Neuronal stem cell (in vitro differentiated cells): ENCODE results near the gene DTX1.
A peak's percentile ranks its signal among the peaks of the same experiment; 100 is the strongest.

Source experiments
- DNase-seq: peaks from one replicate; pipeline ENCODE4 v3.0.0-alpha.2; 2013; ENCODE audit warnings: low spot score
- H2AFZ ChIP-seq: one replicate; pipeline ENCODE4 v1.6.1; 2013; ENCODE audit warnings: mild to moderate bottlenecking, low read length, inconsistent platforms
- H2AK5ac ChIP-seq: 2 replicates; pipeline ENCODE4 v1.6.1; 2013; ENCODE audit warnings: low read depth, mild to moderate bottlenecking, inconsistent platforms, low read length, moderate library complexity, mixed read lengths
- H2BK120ac ChIP-seq: 2 replicates; pipeline ENCODE4 v1.6.1; 2013; ENCODE audit warnings: low read depth, mild to moderate bottlenecking, inconsistent platforms, low read length, moderate library complexity, mixed read lengths
- H2BK12ac ChIP-seq: one replicate; pipeline ENCODE4 v1.6.1; 2013; ENCODE audit warnings: low read length, inconsistent platforms
- H2BK15ac ChIP-seq: 2 replicates; pipeline ENCODE4 v1.6.1; 2013; ENCODE audit warnings: mild to moderate bottlenecking, low read length, inconsistent platforms, mixed read lengths
- H2BK5ac ChIP-seq: one replicate; pipeline ENCODE4 v1.6.1; 2013; ENCODE audit warnings: inconsistent platforms, mild to moderate bottlenecking, low read length, moderate library complexity
- H3K14ac ChIP-seq: one replicate; pipeline ENCODE4 v1.6.1; 2013; ENCODE audit warnings: low read length, inconsistent platforms
- H3K18ac ChIP-seq: 2 replicates; pipeline ENCODE4 v1.6.1; 2013; ENCODE audit warnings: low read length, inconsistent platforms
- H3K23ac ChIP-seq: 2 replicates; pipeline ENCODE4 v1.6.1; 2013; ENCODE audit warnings: low read depth, mild to moderate bottlenecking, mixed read lengths, low read length, inconsistent platforms; ENCODE audit not compliant: poor library complexity
- H3K27ac ChIP-seq: replicated peaks from 3 replicates; pipeline ENCODE4 v1.5.1; 2013; ENCODE audit warnings: low read length, inconsistent platforms
- H3K27me3 ChIP-seq, 3 experiments: 2 replicates each; pipeline ENCODE4 v1.6.1; 2013; ENCODE audit warnings: low read length in 3 of 3, mild to moderate bottlenecking in 2 of 3, inconsistent platforms in 1 of 3, low read depth in 1 of 3, mixed read lengths in 1 of 3, moderate library complexity in 1 of 3; ENCODE audit not compliant: control insufficient read depth in 3 of 3, insufficient read depth in 3 of 3
- H3K36me3 ChIP-seq, 2 donors: replicated peaks in 1 of 2; 2 replicates each; pipeline ENCODE4 v1.6.1; 2013; ENCODE audit warnings: low read length in 2 of 2; ENCODE audit not compliant: control insufficient read depth in 2 of 2, insufficient read depth in 2 of 2
- H3K4ac ChIP-seq: 2 replicates; pipeline ENCODE4 v1.6.1; 2013; ENCODE audit warnings: inconsistent platforms, mild to moderate bottlenecking, low read length, moderate library complexity
- H3K4me1 ChIP-seq, 2 donors: 1 replicate in 1 of 2; 2 replicates in 1 of 2; pipeline ENCODE4 v1.6.1; 2013; ENCODE audit warnings: low read length in 2 of 2, low read depth in 1 of 2; ENCODE audit not compliant: control insufficient read depth in 2 of 2, insufficient read depth in 1 of 2
- H3K4me2 ChIP-seq: one replicate; pipeline ENCODE4 v1.6.1; 2013; ENCODE audit warnings: mild to moderate bottlenecking, low read length, inconsistent platforms; ENCODE audit not compliant: insufficient read depth, poor library complexity, severe bottlenecking
- H3K4me3 ChIP-seq, 2 donors: 2 replicates each; pipeline ENCODE4 v1.5.1; 2013; ENCODE audit warnings: low read length in 2 of 2, mild to moderate bottlenecking in 2 of 2, inconsistent platforms in 1 of 2, moderate library complexity in 1 of 2
- H3K79me1 ChIP-seq: one replicate; pipeline ENCODE4 v1.6.1; 2013; ENCODE audit warnings: low read depth, mild to moderate bottlenecking, inconsistent platforms, low read length, moderate library complexity
- H3K9ac ChIP-seq: one replicate; pipeline ENCODE4 v1.6.1; 2013; ENCODE audit warnings: mild to moderate bottlenecking, low read depth, low read length, inconsistent platforms; ENCODE audit not compliant: poor library complexity
- H3K9me3 ChIP-seq, 2 donors: replicated peaks in 1 of 2; 2 replicates each; pipeline versions ENCODE3 to v1.6.1; 2013; ENCODE audit warnings: low read length in 2 of 2, mild to moderate bottlenecking in 2 of 2, inconsistent platforms in 1 of 2, low read depth in 1 of 2, mixed read lengths in 1 of 2, moderate library complexity in 1 of 2; ENCODE audit not compliant: control insufficient read depth in 2 of 2, insufficient read depth in 1 of 2
- H4K8ac ChIP-seq: one replicate; pipeline ENCODE4 v1.6.1; 2013; ENCODE audit warnings: low read depth, mild to moderate bottlenecking, inconsistent platforms, low read length, moderate library complexity
- H4K91ac ChIP-seq: one replicate; pipeline ENCODE4 v1.6.1; 2013; ENCODE audit warnings: low read length, low read depth, mild to moderate bottlenecking, inconsistent platforms; ENCODE audit not compliant: poor library complexity
- WGBS, 2 donors: extraction: QIAGEN DNeasy Blood & Tissue Kit; methylation state at CpG; one replicate each; pipeline ENCODE4 v1.1.7; 2013; ENCODE audit warnings: missing lambda C conversion rate in 2 of 2, mixed read lengths in 1 of 2; ENCODE audit not compliant: insufficient read length in 2 of 2, insufficient replicate concordance in 1 of 2; ENCODE audit errors: extremely low coverage in 2 of 2; 5-methylcytosine and 5-hydroxymethylcytosine counted together

Gene DTX1

GRCh38 chr12:113113397-113113796 is 56.9 kb downstream of the DTX1 start:
- DNase-seq = no peak
- Histone ChIP-seq H3K18ac (no peak overlapping the region), H3K79me1 (no peaks in the 10 kb centered on the region), H3K9ac (no peak overlapping the region), H4K91ac (no peak overlapping the region), H3K4me3 (no peak overlapping the region), H3K23ac (no peak overlapping the region), H3K9me3 (no peaks in the 10 kb centered on the region), H2AK5ac (peak overlapping the region; percentile 28), H3K27me3 (peaks cover 0 to 24% (median 0%) of the 10 kb centered on the region in 3 experiments), H2BK5ac (no peak overlapping the region), H3K36me3 (no peaks in the 10 kb centered on the region), H2BK120ac (no peak overlapping the region), H4K8ac (no peak overlapping the region), H3K27ac (no peak overlapping the region), H3K14ac (no peak overlapping the region), H2BK15ac (peak overlapping the region; percentile 20), H3K4me1 (no peaks in the 10 kb centered on the region), H2BK12ac (no peak overlapping the region), H3K4me2 (no peak overlapping the region), H2AFZ (no peak overlapping the region), H3K4ac (no peak overlapping the region)
- WGBS, 2 donors = no CpG with 5 or more reads among the region's 2 CpGs

GRCh38 chr12:113114447-113115178 is 58.1 kb downstream of the DTX1 start:
- Histone ChIP-seq H3K27ac (no peak overlapping the region), H3K4me3 (no peak overlapping the region), H3K23ac (no peak overlapping the region), H3K36me3 (no peaks in the 10 kb centered on the region), H3K4me2 (no peak overlapping the region), H3K9ac (no peak overlapping the region), H2AFZ (no peak overlapping the region), H3K27me3 (peaks cover 0 to 24% (median 0%) of the 10 kb centered on the region in 3 experiments), H3K14ac (no peak overlapping the region), H3K18ac (no peak overlapping the region), H2BK120ac (no peak overlapping the region), H4K91ac (peak overlapping the region; percentile 30), H3K4me1 (no peaks in the 10 kb centered on the region), H2BK5ac (no peak overlapping the region), H4K8ac (no peak overlapping the region), H2BK12ac (no peak overlapping the region), H3K79me1 (no peaks in the 10 kb centered on the region), H2AK5ac (peak overlapping the region; percentile 21), H3K9me3 (no peaks in the 10 kb centered on the region), H3K4ac (no peak overlapping the region), H2BK15ac (peak overlapping the region; percentile 49)
- no CpG with 5 or more reads among the region's 19 CpGs for WGBS, 2 donors
- DNase-seq = no peak

- Histone ChIP-seq H3K23ac (no peak overlapping the region), H3K79me1 (no peaks in the 10 kb centered on the region), H3K36me3 (no peaks in the 10 kb centered on the region), H2BK5ac (peak overlapping the region; percentile 36), H2AFZ (no peak overlapping the region), H3K9ac (no peak overlapping the region), H3K4me2 (no peak overlapping the region), H2BK12ac (no peak overlapping the region), H4K8ac (no peak overlapping the region), H3K4ac (no peak overlapping the region), H3K4me3 (no peak overlapping the region), H3K14ac (peak overlapping the region; percentile 21), H3K18ac (no peak overlapping the region), H3K27ac (no peak overlapping the region), H3K4me1 (peaks cover 6 to 7% of the 10 kb centered on the region in 2 donors), H2BK15ac (no peak overlapping the region), H3K27me3 (peaks cover 0 to 24% (median 0%) of the 10 kb centered on the region in 3 experiments), H3K9me3 (no peaks in the 10 kb centered on the region), H2BK120ac (no peak overlapping the region), H4K91ac (no peak overlapping the region), H2AK5ac (peak overlapping the region; percentile 50)
- no peak for DNase-seq
- no CpG with 5 or more reads among the region's 22 CpGs for WGBS, 2 donors
Measured at GRCh38 chr12:113115455-113116126, 59.1 kb downstream of the DTX1 start.

GRCh38 chr12:113116875-113117274 is 60.3 kb downstream of the DTX1 start:
- DNase-seq = no peak
- Histone ChIP-seq H2BK15ac (no peak overlapping the region), H3K27me3 (peaks cover 0 to 24% (median 0%) of the 10 kb centered on the region in 3 experiments)

More at GRCh38 chr12:113116875-113117274, 60.3 kb downstream of the DTX1 start:
- Histone ChIP-seq H3K36me3 (no peaks in the 10 kb centered on the region), H3K4me3 (no peak overlapping the region), H3K4me1 (peaks cover 6 to 7% of the 10 kb centered on the region in 2 donors), H2AK5ac (no peak overlapping the region), H4K8ac (no peak overlapping the region), H3K18ac (no peak overlapping the region), H2BK5ac (no peak overlapping the region), H3K4ac (no peak overlapping the region), H4K91ac (no peak overlapping the region), H2AFZ (peak overlapping the region; percentile 73), H3K9me3 (no peaks in the 10 kb centered on the region), H3K23ac (no peak overlapping the region), H3K79me1 (no peaks in the 10 kb centered on the region), H3K9ac (no peak overlapping the region), H2BK120ac (no peak overlapping the region), H3K27ac (no peak overlapping the region), H3K14ac (no peak overlapping the region), H3K4me2 (no peak overlapping the region), H2BK12ac (no peak overlapping the region)
- WGBS, 2 donors = no CpG with 5 or more reads among the region's 6 CpGs
